ENCODE measurements around the gene SRD5A1.

SRD5A1 gene

DNA sequence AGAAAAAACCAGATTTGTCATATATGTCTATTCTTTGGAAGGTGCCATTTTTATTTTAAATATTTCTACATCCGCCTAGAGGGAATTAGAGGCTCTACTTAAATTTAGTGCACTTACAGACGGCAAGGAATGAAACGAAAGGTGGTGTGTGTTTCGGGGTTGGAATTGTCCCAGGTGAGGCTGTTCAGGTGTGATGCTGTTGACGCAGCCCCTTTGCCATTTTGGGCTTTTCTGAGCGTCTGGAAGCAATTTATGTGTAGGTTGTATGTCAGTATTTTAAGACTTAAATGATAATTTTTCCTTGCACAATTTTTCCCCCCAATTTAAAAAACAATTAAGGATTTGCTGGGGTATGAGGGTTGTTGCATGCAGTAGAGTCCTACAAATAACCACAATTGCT lies 82.0 kb downstream of the SRD5A1 start:
- no peak for DNase-seq

DNA sequence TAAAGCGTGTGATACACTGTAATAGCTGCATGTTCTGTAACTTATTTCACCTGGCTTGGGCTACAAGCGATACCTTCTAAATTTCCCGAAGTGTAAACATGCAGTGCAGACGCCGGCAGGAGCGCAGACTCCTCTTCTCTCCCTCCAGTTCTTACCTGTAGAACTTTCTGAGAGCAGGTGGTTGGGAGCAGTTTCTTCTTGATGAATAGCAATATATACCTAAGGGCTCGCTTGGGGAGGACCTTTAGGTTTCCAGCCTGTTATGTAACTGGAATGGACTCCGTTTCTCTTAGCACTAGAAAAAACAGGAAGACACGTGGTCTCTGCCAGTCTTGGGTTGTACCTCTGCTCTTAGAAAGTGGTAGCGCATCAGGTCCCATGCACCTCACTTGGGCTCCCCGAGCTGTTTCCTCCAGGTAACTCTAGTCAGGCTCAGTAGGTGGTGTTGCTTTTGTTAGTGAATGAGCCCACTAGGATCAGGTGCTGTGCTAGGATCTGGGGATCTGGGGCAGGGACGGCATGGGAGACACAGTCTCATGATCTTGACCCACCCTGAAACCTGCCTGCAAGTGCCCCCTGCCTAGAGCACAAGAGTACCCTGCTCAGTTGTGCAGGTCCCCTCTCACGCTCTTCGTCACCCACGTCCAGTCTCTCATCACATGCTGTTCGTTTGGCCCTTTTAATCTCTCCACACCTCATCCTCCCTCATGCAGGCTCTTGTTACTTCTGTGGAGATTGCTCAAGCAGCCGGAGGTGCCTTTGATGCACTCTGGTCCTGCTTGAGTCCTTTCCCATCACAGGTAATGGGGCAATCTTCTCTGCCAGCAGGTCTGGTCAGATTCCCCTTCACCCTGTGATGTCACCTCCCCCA lies 82.8 kb downstream of the SRD5A1 start:
- no peak for DNase-seq

DNA sequence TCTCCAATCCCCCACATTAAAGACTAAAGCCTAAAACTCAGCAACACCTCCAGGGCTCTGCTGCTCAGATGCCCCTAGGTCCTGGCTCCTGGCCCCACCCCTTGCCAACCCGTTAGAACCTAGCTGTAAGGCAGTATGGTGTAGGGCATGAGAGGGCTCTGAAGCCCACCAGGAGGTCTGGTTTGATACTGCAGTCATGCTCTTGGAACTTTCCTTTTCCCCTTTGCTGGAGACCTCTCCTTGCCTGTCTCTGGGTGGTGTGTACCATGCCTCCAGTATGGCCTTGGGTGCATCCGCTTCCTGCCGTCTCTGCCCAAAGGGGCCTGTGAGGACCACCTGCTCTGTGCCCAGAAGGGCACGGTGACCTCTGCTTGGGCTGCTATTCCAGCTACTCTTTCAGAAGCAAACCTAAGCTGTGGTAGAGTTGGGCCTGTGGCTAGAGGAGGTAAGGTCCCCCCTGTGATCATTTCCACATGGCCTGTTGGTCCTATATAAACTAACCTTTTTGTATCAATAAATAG lies 83.4 kb downstream of the SRD5A1 start:
- DNase-seq, result no peak

- no peak for DNase-seq
Measured at GRCh38 chr5:6717247-6717646, 84.0 kb downstream of the SRD5A1 start.

GRCh38 chr5:6717687-6718086 lies 84.4 kb downstream of the SRD5A1 start:
- DNase-seq, result no peak

GRCh38 chr5:6718161-6718681 lies 85.0 kb downstream of the SRD5A1 start:
- no peak for DNase-seq

GRCh38 chr5:6718718-6719117 lies 85.5 kb downstream of the SRD5A1 start:
- no peak for DNase-seq

DNA sequence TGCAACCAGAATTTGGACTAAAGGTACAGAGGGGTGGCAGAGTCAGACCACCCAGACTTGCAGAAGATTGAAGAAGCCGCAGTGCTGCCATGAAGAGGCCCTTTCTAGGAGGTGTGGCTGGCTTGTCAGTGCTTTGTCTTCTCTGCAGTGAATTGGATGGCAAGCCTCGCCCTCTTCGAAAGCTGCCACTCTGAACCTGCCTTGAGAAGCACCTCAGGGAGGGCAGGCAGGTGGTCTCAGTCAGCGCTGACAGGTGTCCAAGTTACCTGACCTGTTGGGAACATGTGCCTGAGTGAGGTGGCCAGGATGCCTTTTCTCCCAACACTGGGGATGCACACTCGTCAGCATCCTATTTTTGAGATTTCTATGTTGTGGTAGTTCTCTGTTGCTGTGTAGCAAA lies 86.2 kb downstream of the SRD5A1 start:
- DNase-seq, result no peak

- DNase-seq, result no peak
Measured at GRCh38 chr5:6719896-6720560, 86.8 kb downstream of the SRD5A1 start.

DNA sequence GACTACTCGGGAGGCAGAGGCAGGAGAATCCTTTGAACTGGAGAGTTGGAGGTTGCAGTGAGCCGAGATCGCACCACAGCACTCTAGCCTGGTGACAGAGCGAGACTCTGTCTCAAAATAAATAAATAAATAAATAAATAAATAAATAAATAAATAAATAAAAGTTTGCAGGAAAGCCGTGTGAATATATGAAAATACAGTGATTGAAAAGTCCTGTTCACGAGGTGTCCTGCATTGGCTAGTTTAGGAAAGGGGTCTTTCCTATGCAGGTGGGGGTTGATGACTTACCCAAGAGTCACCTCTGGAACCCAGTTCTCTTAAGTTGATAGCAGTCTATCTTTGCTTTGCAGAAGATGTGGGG lies 87.3 kb downstream of the SRD5A1 start:
- no peak for DNase-seq

GRCh38 chr5:6721442-6721841 lies 88.2 kb downstream of the SRD5A1 start:
- no peak for DNase-seq

- DNase-seq, result no peak
Measured at GRCh38 chr5:6722015-6722414, 88.8 kb downstream of the SRD5A1 start.

- no peak for DNase-seq
Measured at GRCh38 chr5:6723122-6723815, 90.0 kb downstream of the SRD5A1 start.

DNA sequence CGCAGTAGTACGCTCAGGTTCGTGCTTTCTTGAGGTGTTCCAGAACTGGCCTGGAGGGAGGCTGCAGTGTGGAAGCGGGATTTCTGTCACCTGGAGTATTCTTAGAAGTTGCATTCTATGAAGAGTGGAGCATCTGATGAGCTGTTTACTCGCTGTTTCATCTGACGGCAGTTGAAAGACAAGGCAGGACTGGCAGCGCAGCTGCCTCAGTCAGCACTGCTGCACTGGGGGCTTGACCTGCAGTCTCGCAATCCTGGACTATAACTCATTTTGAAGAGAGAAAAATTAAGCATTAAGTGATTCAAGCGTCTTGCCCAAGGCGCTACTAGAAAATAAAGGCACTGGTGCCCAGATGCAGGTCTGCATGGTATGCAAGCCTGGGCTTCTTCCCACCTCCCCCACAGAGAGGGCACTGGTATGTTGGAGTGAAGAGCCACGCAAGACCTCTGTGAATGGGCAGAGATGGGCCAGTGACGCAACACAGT lies 90.6 kb downstream of the SRD5A1 start:
- no peak for DNase-seq

Measured in effector CD8-positive, alpha-beta T cell (primary cell).